ENCODE data around the gene AVL9. TPM values are rescaled to one million over a fixed set of nuclear protein-coding genes. Genes with fewer than 3 reads are reported as not detected.

AVL9 gene
- total and polyA plus RNA-seq, 2 of the 4 experiments (the other 2 are of a cell fraction): 13.1 to 21.7 TPM

GRCh38 chr7:32583791-32584190 is 88.5 kb downstream of the AVL9 start:
- H2AK5ac ChIP-seq (ENCODE audit: low read depth, low read length): peak overlapping the region; percentile 69
- no peaks in the 10 kb centered on the region for H3K9me3 ChIP-seq (ENCODE audit: control insufficient read depth, insufficient read depth, low read length)
- no peak overlapping the region for H4K5ac ChIP-seq (ENCODE audit: low read depth, low read length)
- peak overlapping the region; percentile 15; the same call in 1 of the 3 replicates for H2BK15ac ChIP-seq (ENCODE audit: low read depth, low read length)
- H3K4me1 ChIP-seq (ENCODE audit: control insufficient read depth, insufficient read depth, low read length): peaks cover 14% of the 10 kb centered on the region
- no peaks in the 10 kb centered on the region for H3K27me3 ChIP-seq (ENCODE audit: control insufficient read depth, insufficient read depth, low read length)
- WGBS, 2 experiments (ENCODE audit: extremely low coverage in 2 of 2, insufficient read length in 1 of 2): no CpG with 5 or more reads among the region's 4 CpGs
- in situ Hi-C loops (cut with MboI; ENCODE audit: low sequenced_read_pairs) (no loop called here), dilution Hi-C loops (cut with HindIII; ENCODE audit: low sequenced_read_pairs, unreplicated experiment) (no loop called here), intact Hi-C loops (cut with micrococcal nuclease) (loop anchor here (5.0 kb wide), 1 partner anchor 144 kb away; no protein-coding TSS in a partner anchor)
- H3K9me1 ChIP-seq (ENCODE audit: insufficient read depth, low read length): peaks cover 17% of the 10 kb centered on the region
- H2AK9ac ChIP-seq (replicated peaks; ENCODE audit: low read depth, low read length, poor library complexity): peak overlapping the region; percentile 89
- H3K9ac ChIP-seq (ENCODE audit: low read depth, low read length): no peak overlapping the region
- TF ChIP-seq CEBPB (IDR thresholded peaks at IDR 0.05; ENCODE audit: low read depth, low read length) (peak; percentile 16; the same call in 1 of the 2 replicates), FOS (IDR thresholded peaks at IDR 0.05; ENCODE audit: low read depth, low read length) (no peak)
- H4K20me1 ChIP-seq (ENCODE audit: insufficient read depth, low read length): 0 out of 2 replicates have a peak, but pooled peaks cover 7% of the 10 kb centered on the region
- H3K4ac ChIP-seq (ENCODE audit: low read depth, low read length): peak overlapping the region; percentile 88
- BruUV-seq (replicated peaks): no TSS peak
- H2BK5ac ChIP-seq (ENCODE audit: low read depth, low read length, poor library complexity, severe bottlenecking): peak overlapping the region; percentile 69
- no peak overlapping the region for H3K18ac ChIP-seq (ENCODE audit: low read depth, low read length)
- peaks cover 3 to 18% of the 10 kb centered on the region in 2 experiments; a peak in 2 of 4 replicates for H3K79me1 ChIP-seq (ENCODE audit: low read depth in 1 of 2, low read length in 2 of 2)
- H4K91ac ChIP-seq (ENCODE audit: insufficient read depth, low read depth, low read length): peak overlapping the region; percentile 62
- H3K14ac ChIP-seq (replicated peaks; ENCODE audit: low read depth, low read length): peak overlapping the region; percentile 45; the same call in 1 of the 2 replicates
- no peak overlapping the region for H3K4me3 ChIP-seq (ENCODE audit: insufficient read depth, low read depth, low read length)
- ChIA-PET POLR2A (ENCODE audit: unreplicated experiment) (interaction anchor here (0.8 kb wide), 1 partner anchor 10 kb away, joined by 4 read pairs; no protein-coding TSS in a partner anchor), CTCF (no interaction called here)
- H3K56ac ChIP-seq (ENCODE audit: extremely low read depth, insufficient read depth, low read length): peak overlapping the region; percentile 70
- H3K27ac ChIP-seq (ENCODE audit: insufficient read depth, low read length): peak overlapping the region; percentile 31; the same call in 1 of the 2 replicates
- peaks cover 28% of the 10 kb centered on the region for H3K36me3 ChIP-seq (ENCODE audit: control insufficient read depth, insufficient read depth, low read length)
- peak overlapping the region; percentile 63 for H2BK20ac ChIP-seq (ENCODE audit: low read depth, low read length)
- DNase-seq: peak; percentile 87
- peak overlapping the region; percentile 6 to 65; a peak in 2 of 4 replicates for H4K8ac ChIP-seq (ENCODE audit: low read depth in 2 of 2, low read length in 2 of 2)
- peak overlapping the region; percentile 66 for H2BK120ac ChIP-seq (ENCODE audit: low read depth, low read length)
- H2AFZ ChIP-seq (replicated peaks; ENCODE audit: low read length, poor library complexity): no peak overlapping the region
- no peak overlapping the region for H3K4me2 ChIP-seq (ENCODE audit: low read depth, low read length)
- H3K23ac ChIP-seq (ENCODE audit: low read depth, low read length): peak overlapping the region; percentile 68
- peak; percentile 12 for ATAC-seq (ENCODE audit: low read depth)

All from IMR-90 (cell line).